Stomach (tissue), 4 donors: ENCODE measurements around the gene SCN5A.

Source experiments
- CTCF ChIP-seq, 7 experiments: fragments of 450-650 bp in 4 of 7; fragments of 200-600 bp in 3 of 7; sonication (generic) in 3 of 7; IDR thresholded peaks; one replicate each; pipeline ENCODE4 v1.5.1; 2016 to 2019; ENCODE audit warnings: antibody characterized with exemption in 7 of 7, control low read depth in 2 of 7, mild to moderate bottlenecking in 1 of 7
- EP300 ChIP-seq: sonication (generic); formaldehyde crosslinking; IDR thresholded peaks from one replicate; pipeline ENCODE4 v1.6.1; 2017; ENCODE audit warnings: antibody characterized with exemption
- POLR2A ChIP-seq, 4 donors: fragments of 450-650 bp; IDR thresholded peaks; one replicate each; pipeline ENCODE4 v1.6.1; 2016; ENCODE audit warnings: antibody characterized with exemption in 4 of 4, control low read depth in 2 of 4, mild to moderate bottlenecking in 1 of 4, moderate library complexity in 1 of 4

GRCh38 chr3:38690185-38690584, 40.7 kb upstream of the SCN5A start:
- TF ChIP-seq CTCF (IDR thresholded peaks at IDR 0.05) (no peak), EP300 (no peak), POLR2A (IDR thresholded peaks at IDR 0.05) (no peak)
